GM12892 (cell line): ENCODE measurements around the gene ZBTB20.

Experiments used
- POLR2A ChIP-seq: IDR thresholded peaks from 2 replicates; pipeline ENCODE4 v1.6.1; 2011; ENCODE audit warnings: low read depth, low read length, control low read depth
- POLR2AphosphoS5 ChIP-seq: IDR thresholded peaks from 2 replicates; pipeline ENCODE4 v1.6.1; 2011; ENCODE audit warnings: low read depth, low read length, control low read depth
- TAF1 ChIP-seq: IDR thresholded peaks from 2 replicates; pipeline ENCODE4 v1.6.1; 2011; ENCODE audit warnings: low read depth, mild to moderate bottlenecking, control low read depth, low read length, borderline replicate concordance

- no peak for TF ChIP-seq POLR2A
- TF ChIP-seq TAF1, result no peak
- TF ChIP-seq POLR2AphosphoS5, result no peak
Observed at GRCh38 chr3:115019900-115020299, 127.2 kb downstream of the ZBTB20 start.
